Effector memory CD8-positive, alpha-beta T cell (primary cell): Measurements from ENCODE around the gene ADGRF1.

ENCODE experiments used
- ATAC-seq: fragments of 150-1000 bp; cut with Tn5 transposase; replicated peaks from 2 replicates; pipeline ENCODE4 v1.10.0; 2021; ENCODE audit warnings: mild to moderate bottlenecking, moderate library complexity
- DNase-seq, 3 experiments: peaks; one replicate each; pipeline ENCODE4 v3.0.0; 2021
- H3K27ac Mint-ChIP-seq, 2 donors: one replicate each; pipeline ENCODE4 v1.8.0; 2022; ENCODE audit warnings: mild to moderate bottlenecking in 2 of 2, mixed read lengths in 2 of 2, moderate library complexity in 2 of 2
- H3K27me3 Mint-ChIP-seq, 2 donors: one replicate each; pipeline ENCODE4 v1.8.0; 2022; ENCODE audit warnings: mixed read lengths in 2 of 2
- H3K36me3 Mint-ChIP-seq: one replicate; pipeline ENCODE4 v1.8.0; 2022; ENCODE audit warnings: mild to moderate bottlenecking, moderate library complexity, mixed read lengths; ENCODE audit not compliant: insufficient read depth
- H3K4me1 Mint-ChIP-seq, 2 donors: one replicate each; pipeline ENCODE4 v1.8.0; 2022; ENCODE audit warnings: low read depth in 2 of 2, mixed read lengths in 2 of 2
- H3K4me3 Mint-ChIP-seq, 2 donors: one replicate each; pipeline ENCODE4 v1.8.0; 2022; ENCODE audit warnings: mild to moderate bottlenecking in 2 of 2, mixed read lengths in 2 of 2, moderate library complexity in 2 of 2
- H3K9me3 Mint-ChIP-seq, 2 donors: one replicate each; pipeline ENCODE4 v1.8.0; 2022; ENCODE audit warnings: mixed read lengths in 2 of 2

The ADGRF1 gene

DNA sequence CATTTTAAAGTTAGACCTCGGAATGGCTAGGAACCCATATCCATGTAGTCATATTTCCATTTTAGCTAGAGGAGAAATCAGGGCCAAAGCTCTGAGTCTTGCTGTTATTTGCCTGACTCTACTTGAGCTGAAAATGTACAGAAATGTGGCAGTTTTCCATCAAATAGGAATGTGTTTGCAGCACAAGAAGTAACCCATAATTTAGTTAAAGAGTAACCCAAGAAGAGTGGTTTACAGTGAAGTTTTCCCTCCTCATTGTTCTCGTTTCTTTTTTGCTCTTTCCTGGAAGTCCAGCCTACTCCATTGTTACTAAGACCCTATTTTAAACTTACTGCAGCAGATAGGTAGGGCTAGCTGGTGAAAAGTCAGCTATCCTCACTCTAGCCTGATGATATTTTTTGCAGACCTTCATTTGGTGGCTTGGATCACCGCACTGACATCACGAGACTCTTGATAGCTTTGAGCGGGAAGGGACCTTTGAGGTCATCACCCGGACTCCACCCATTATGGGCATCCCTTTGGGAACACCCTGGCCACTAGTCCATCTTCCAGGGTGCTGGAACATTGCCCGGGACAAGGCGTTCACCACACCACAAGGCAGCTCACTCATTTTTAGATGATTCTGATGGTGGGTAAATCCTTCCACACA, 92.4 kb downstream of the ADGRF1 start:
- DNase-seq (no peak), ATAC-seq (no peak)
- H3K9me3 Mint-ChIP-seq = no peaks in the 10 kb centered on the region
- H3K4me3 Mint-ChIP-seq = no peak overlapping the region
- H3K27me3 Mint-ChIP-seq = peaks cover 0 to 27% of the 10 kb centered on the region in 2 donors
- H3K36me3 Mint-ChIP-seq = no peaks in the 10 kb centered on the region
- H3K27ac Mint-ChIP-seq = no peak overlapping the region
- no peaks in the 10 kb centered on the region for H3K4me1 Mint-ChIP-seq

GRCh38 chr6:46948699-46949098, 93.4 kb downstream of the ADGRF1 start:
- Mint-ChIP-seq H3K4me3 (no peak overlapping the region), H3K27me3 (peaks cover 0 to 27% of the 10 kb centered on the region in 2 donors), H3K4me1 (no peaks in the 10 kb centered on the region), H3K9me3 (no peaks in the 10 kb centered on the region), H3K27ac (no peak overlapping the region), H3K36me3 (no peaks in the 10 kb centered on the region)
- DNase-seq (no peak), ATAC-seq (no peak)
